A549 (cell line): ENCODE data around the gene SPRR5. TPM values are rescaled to one million over a fixed set of nuclear protein-coding genes. Genes with fewer than 3 reads are reported as not detected.

ENCODE experiments used
- ATAC-seq, 2 experiments: fragments of 200-7000 bp in 1 of 2; fragments of >200 bp in 1 of 2; cut with Nextera tagmentation in 1 of 2; cut with Tn5 transposase in 1 of 2; 3 replicates each; pipeline versions ENCODE4 v1.8.0 to v1.9.1; 2018 to 2020; ENCODE audit warnings: mild to moderate bottlenecking in 1 of 2, moderate library complexity in 1 of 2
- CTCF ChIA-PET: fragments of 300-600 bp; sonication (Branson Sonifier 250); formaldehyde crosslinking; extraction: SDS; loops from one replicate; lab custom pipeline; 2021; ENCODE audit warnings: antibody characterized with exemption, inconsistent platforms; lab: Yijun Ruan, JAX
- POLR2A ChIA-PET: fragments of 350-600 bp; formaldehyde crosslinking; extraction: SDS; loops from one replicate; lab custom pipeline; 2021; ENCODE audit warnings: antibody characterized with exemption, inconsistent platforms; lab: Yijun Ruan, JAX
- DNase-seq, 2 experiments: peaks; one replicate each; pipeline versions ENCODE4 v3.0.0 to v3.0.0-alpha.2; 2011 to 2016; ENCODE audit warnings: low read depth in 1 of 2, low spot score in 1 of 2
- FAIRE-seq: peaks from 2 replicates; lab custom pipeline; 2011; peaks lifted over from hg19 to GRCh38; lab: Jason Lieb, UNC
- H3K27ac ChIP-seq, 2 experiments: fragments of >200 bp; sonication (Bioruptor Twin); formaldehyde crosslinking; 3 replicates each; pipeline ENCODE4 v1.5.1; 2016 to 2017
- H3K4me1 ChIP-seq: fragments of >200 bp; sonication (Bioruptor Twin); formaldehyde crosslinking; 3 replicates; pipeline ENCODE4 v1.6.1; 2016
- H3K4me2 ChIP-seq: fragments of >200 bp; sonication (Bioruptor Twin); formaldehyde crosslinking; 3 replicates; pipeline ENCODE4 v1.6.1; 2016
- H3K4me3 ChIP-seq: fragments of >200 bp; sonication (Bioruptor Twin); formaldehyde crosslinking; 3 replicates; pipeline ENCODE4 v1.5.1; 2016
- H3K9me3 ChIP-seq: fragments of >200 bp; sonication (Bioruptor Twin); formaldehyde crosslinking; 3 replicates; pipeline ENCODE4 v1.6.1; 2016
- CBX2 ChIP-seq: fragments of 200-600 bp; sonication (generic); IDR thresholded peaks from 2 replicates; pipeline ENCODE4 v1.6.1; 2016; ENCODE audit warnings: low read depth, mild to moderate bottlenecking, borderline replicate concordance
- CBX8 ChIP-seq: fragments of 200-600 bp; sonication (generic); IDR thresholded peaks from 2 replicates; pipeline ENCODE4 v1.6.1; 2016
- EP300 ChIP-seq, 2 experiments: fragments of >200 bp; sonication (Bioruptor Twin); formaldehyde crosslinking; IDR thresholded peaks; 2 replicates in 1 of 2; 3 replicates in 1 of 2; pipeline ENCODE4 v1.6.1; 2016 to 2017
- FOSB ChIP-seq: fragments of 250-450 bp; sonication (Bioruptor Pico); IDR thresholded peaks from 2 replicates; pipeline ENCODE4 v1.5.0; 2020; ENCODE audit warnings: mild to moderate bottlenecking, moderate library complexity
- FOXS1 ChIP-seq: fragments of 250-450 bp; sonication (Bioruptor Pico); IDR thresholded peaks from 2 replicates; pipeline ENCODE4 v1.5.0; 2020; ENCODE audit warnings: mild to moderate bottlenecking, moderate library complexity
- HEYL ChIP-seq: fragments of 250-450 bp; sonication (Bioruptor Pico); IDR thresholded peaks from 2 replicates; pipeline ENCODE4 v1.8.0; 2021; ENCODE audit warnings: mild to moderate bottlenecking, moderate library complexity
- KDM1A ChIP-seq: fragments of 200-600 bp; sonication (generic); IDR thresholded peaks from 2 replicates; pipeline ENCODE4 v1.6.1; 2016; ENCODE audit warnings: low read depth, mild to moderate bottlenecking
- KDM5A ChIP-seq: fragments of 200-600 bp; sonication (generic); IDR thresholded peaks from 2 replicates; pipeline ENCODE4 v1.6.1; 2016; ENCODE audit warnings: antibody characterized with exemption, mild to moderate bottlenecking
- MAFK ChIP-seq: fragments of 450-650 bp; IDR thresholded peaks from 2 replicates; pipeline ENCODE4 v1.6.1; 2014; ENCODE audit not compliant: partially characterized antibody
- MYC ChIP-seq: IDR thresholded peaks from 2 replicates; pipeline ENCODE4 v1.6.1; 2012; ENCODE audit warnings: mild to moderate bottlenecking, inconsistent platforms, low read length, improper control_type of control experiment, borderline replicate concordance
- NFE2L2 ChIP-seq: fragments of 150-350 bp; conservative IDR thresholded peaks from 2 replicates; pipeline ENCODE4 v1.6.1; 2014; ENCODE audit warnings: low read length
- NPAS2 ChIP-seq: fragments of 250-450 bp; sonication (Bioruptor Pico); IDR thresholded peaks from 2 replicates; pipeline ENCODE4 v1.8.0; 2022; ENCODE audit warnings: mild to moderate bottlenecking, moderate library complexity, borderline replicate concordance
- POLR2A ChIP-seq: IDR thresholded peaks from 2 replicates; pipeline ENCODE4 v1.6.1; 2012; ENCODE audit warnings: mild to moderate bottlenecking, low read length
- TP53 ChIP-seq: fragments of 250-450 bp; sonication (Bioruptor Pico); IDR thresholded peaks from 2 replicates; pipeline ENCODE4 v1.5.0; 2021; ENCODE audit warnings: mild to moderate bottlenecking, moderate library complexity
- ZFP36 ChIP-seq: fragments of 450-650 bp; IDR thresholded peaks from 2 replicates; pipeline ENCODE4 v1.6.1; 2014; ENCODE audit warnings: borderline replicate concordance; ENCODE audit not compliant: partially characterized antibody
- ZNF302 ChIP-seq: fragments of 250-450 bp; sonication (Bioruptor Pico); IDR thresholded peaks from 2 replicates; pipeline ENCODE4 v1.9.0; 2021; ENCODE audit warnings: inconsistent platforms, mild to moderate bottlenecking, moderate library complexity
- WGBS: methylation state at CpG from one replicate; pipeline ENCODE4 v1.1.6; 2017; ENCODE audit errors: missing lambda C conversion rate; 5-methylcytosine and 5-hydroxymethylcytosine counted together
- polyA plus RNA-seq, 4 experiments: library from polyadenylated mRNA; depleted of rRNA in 3 of 4; stranded (reverse); fragments of >200 nt; fragmentation: RNase III in 1 of 4; extraction: RNeasy Plus Mini Kit Qiagen cat#74134 plus additional on column Dnase treatment in 1 of 4; gene quantifications; 2 replicates in 3 of 4; 3 replicates in 1 of 4; pipeline ENCODE4 v1.2.3, GENCODE V29; 2011 to 2017
- TF ChIP-seq, protein P1 (sequence below): IDR thresholded peaks from 2 replicates; pipeline ENCODE4 v1.6.1; 2012
- TF ChIP-seq, protein P2 (sequence below): fragments of >200 bp; sonication (Bioruptor Twin); formaldehyde crosslinking; IDR thresholded peaks from 3 replicates; pipeline ENCODE4 v1.6.1; 2016
- TF ChIP-seq, protein P3 (sequence below): IDR thresholded peaks from 2 replicates; pipeline ENCODE4 v1.6.1; 2012; ENCODE audit warnings: low read depth, borderline replicate concordance
- TF ChIP-seq, protein P4 (sequence below): fragments of 200-600 bp; sonication (generic); IDR thresholded peaks from 2 replicates; pipeline ENCODE4 v1.6.1; 2016; ENCODE audit warnings: antibody characterized with exemption, mild to moderate bottlenecking, moderate library complexity

Gene SPRR5
- polyA plus RNA-seq, 2 of the 4 experiments (the other 2 are of a cell fraction), result not detected

DNA sequence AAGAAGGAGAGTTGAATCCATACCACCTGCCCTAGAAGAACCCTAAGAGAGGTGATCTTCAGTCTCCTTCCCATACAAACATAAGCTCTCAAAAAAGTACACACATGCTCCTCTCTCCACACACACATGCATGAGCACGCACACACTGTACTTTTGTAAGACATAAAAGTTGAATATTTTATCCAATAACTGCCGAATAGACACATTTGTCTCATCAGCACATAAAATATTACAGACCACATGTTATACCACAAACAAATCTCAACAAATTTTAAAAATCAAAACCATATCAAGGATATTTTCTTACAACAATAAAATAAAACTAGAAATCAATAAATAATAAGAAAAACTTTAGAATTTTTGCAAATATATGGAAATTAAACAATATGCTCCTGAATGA, 39.6 kb downstream of the SPRR5 start:
- Histone ChIP-seq H3K9me3 (no peaks in the 10 kb centered on the region), H3K4me1 (no peaks in the 10 kb centered on the region), H3K4me3 (no peak overlapping the region), H3K4me2 (no peak overlapping the region), H3K27ac (no peak overlapping the region)
- POLR2A ChIA-PET, result no interaction called here
- WGBS, result 5% methylated on average over 2 of the region's 2 CpGs
- no peak for FAIRE-seq
- TF ChIP-seq MAFK (peak; percentile 76), HEYL (CRISPR knock-in tag) (no peak)
- DNase-seq, result no peak
- ATAC-seq, result no peak
- CTCF ChIA-PET, result no interaction called here

DNA sequence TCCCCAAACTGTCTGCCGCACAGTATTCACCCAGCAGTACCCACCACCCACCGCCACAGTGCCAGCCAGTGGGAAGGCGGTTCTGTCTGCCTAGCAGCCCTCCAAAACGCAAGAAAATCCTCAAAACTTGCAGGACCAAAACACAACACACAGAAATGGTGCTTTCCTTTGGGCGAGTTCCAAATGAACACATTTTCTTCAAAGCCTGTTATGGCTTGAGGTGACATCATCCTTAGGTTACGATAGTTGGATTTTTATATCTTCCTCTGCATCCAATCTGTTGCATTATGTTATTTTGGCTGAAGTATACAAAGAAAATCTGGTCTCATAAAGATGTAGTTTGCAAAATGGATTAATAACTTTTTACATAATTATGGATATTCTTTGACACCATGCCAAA, 46.2 kb downstream of the SPRR5 start:
- H3K4me2 ChIP-seq, result no peak overlapping the region
- no peak overlapping the region for H3K4me3 ChIP-seq
- TF ChIP-seq ZNF302 (CRISPR knock-in tag) (no peak), KDM5A (no peak), MYC (no peak), TP53 (CRISPR knock-in tag) (no peak), ZFP36 (no peak), CBX2 (no peak), MAFK (no peak), POLR2A (no peak), NFE2L2 (no peak), KDM1A (no peak), FOSB (CRISPR knock-in tag) (no peak)
- TF ChIP-seq, protein P1, sequence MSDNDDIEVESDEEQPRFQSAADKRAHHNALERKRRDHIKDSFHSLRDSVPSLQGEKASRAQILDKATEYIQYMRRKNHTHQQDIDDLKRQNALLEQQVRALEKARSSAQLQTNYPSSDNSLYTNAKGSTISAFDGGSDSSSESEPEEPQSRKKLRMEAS, result no peak
- TF ChIP-seq, protein P2, sequence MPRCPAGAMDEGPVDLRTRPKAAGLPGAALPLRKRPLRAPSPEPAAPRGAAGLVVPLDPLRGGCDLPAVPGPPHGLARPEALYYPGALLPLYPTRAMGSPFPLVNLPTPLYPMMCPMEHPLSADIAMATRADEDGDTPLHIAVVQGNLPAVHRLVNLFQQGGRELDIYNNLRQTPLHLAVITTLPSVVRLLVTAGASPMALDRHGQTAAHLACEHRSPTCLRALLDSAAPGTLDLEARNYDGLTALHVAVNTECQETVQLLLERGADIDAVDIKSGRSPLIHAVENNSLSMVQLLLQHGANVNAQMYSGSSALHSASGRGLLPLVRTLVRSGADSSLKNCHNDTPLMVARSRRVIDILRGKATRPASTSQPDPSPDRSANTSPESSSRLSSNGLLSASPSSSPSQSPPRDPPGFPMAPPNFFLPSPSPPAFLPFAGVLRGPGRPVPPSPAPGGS, result no peak
- TF ChIP-seq, protein P3, sequence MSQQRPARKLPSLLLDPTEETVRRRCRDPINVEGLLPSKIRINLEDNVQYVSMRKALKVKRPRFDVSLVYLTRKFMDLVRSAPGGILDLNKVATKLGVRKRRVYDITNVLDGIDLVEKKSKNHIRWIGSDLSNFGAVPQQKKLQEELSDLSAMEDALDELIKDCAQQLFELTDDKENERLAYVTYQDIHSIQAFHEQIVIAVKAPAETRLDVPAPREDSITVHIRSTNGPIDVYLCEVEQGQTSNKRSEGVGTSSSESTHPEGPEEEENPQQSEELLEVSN, result no peak
- TF ChIP-seq, protein P4, sequence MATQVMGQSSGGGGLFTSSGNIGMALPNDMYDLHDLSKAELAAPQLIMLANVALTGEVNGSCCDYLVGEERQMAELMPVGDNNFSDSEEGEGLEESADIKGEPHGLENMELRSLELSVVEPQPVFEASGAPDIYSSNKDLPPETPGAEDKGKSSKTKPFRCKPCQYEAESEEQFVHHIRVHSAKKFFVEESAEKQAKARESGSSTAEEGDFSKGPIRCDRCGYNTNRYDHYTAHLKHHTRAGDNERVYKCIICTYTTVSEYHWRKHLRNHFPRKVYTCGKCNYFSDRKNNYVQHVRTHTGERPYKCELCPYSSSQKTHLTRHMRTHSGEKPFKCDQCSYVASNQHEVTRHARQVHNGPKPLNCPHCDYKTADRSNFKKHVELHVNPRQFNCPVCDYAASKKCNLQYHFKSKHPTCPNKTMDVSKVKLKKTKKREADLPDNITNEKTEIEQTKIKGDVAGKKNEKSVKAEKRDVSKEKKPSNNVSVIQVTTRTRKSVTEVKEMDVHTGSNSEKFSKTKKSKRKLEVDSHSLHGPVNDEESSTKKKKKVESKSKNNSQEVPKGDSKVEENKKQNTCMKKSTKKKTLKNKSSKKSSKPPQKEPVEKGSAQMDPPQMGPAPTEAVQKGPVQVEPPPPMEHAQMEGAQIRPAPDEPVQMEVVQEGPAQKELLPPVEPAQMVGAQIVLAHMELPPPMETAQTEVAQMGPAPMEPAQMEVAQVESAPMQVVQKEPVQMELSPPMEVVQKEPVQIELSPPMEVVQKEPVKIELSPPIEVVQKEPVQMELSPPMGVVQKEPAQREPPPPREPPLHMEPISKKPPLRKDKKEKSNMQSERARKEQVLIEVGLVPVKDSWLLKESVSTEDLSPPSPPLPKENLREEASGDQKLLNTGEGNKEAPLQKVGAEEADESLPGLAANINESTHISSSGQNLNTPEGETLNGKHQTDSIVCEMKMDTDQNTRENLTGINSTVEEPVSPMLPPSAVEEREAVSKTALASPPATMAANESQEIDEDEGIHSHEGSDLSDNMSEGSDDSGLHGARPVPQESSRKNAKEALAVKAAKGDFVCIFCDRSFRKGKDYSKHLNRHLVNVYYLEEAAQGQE, result no peak
- FAIRE-seq (no peak), DNase-seq (no peak), ATAC-seq (no peak)
- no peak overlapping the region for H3K27ac ChIP-seq
- H3K9me3 ChIP-seq, result 0 out of 3 replicates have a peak, but pooled peaks cover 2% of the 10 kb centered on the region
- H3K4me1 ChIP-seq, result no peaks in the 10 kb centered on the region
- POLR2A ChIA-PET, result no interaction called here
- WGBS, result 40% methylated on average over 6 of the region's 6 CpGs
- CTCF ChIA-PET, result no interaction called here

DNA sequence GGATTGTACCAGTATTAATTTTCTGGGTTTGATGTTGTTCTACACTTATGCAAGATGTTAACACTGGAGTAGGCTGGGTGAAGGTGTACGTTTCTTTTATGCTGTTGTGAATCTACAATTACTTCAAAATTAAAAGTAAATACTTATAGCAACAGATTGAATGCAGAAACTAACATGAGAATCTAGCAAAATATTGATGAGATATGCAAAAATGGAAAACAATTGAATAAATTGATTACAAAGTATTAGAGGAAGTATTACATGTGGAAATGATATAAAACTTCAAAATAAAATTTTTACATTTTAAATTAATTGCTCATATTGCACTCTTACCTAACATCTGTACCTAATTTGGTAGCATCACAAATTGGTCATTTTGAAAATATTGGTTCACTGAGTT, 48.8 kb downstream of the SPRR5 start:
- Histone ChIP-seq H3K4me2 (no peak overlapping the region), H3K9me3 (0 out of 3 replicates have a peak, but pooled peaks cover 2% of the 10 kb centered on the region), H3K4me3 (no peak overlapping the region), H3K27ac (no peak overlapping the region), H3K4me1 (no peaks in the 10 kb centered on the region)
- DNase-seq (no peak), FAIRE-seq (no peak), ATAC-seq (no peak)
- ChIA-PET POLR2A (no interaction called here), CTCF (no interaction called here)
- whole genome bisulfite sequencing, result 0% methylated on average over 1 of the region's 1 CpG
- TF ChIP-seq NPAS2 (CRISPR knock-in tag) (no peak), EP300 (IDR thresholded peaks at IDR 0.05) (no peak), FOXS1 (CRISPR knock-in tag) (no peak), MAFK (peak; percentile 69), CBX8 (no peak)
- TF ChIP-seq, protein P2, result no peak
- TF ChIP-seq, all 56 proteins: peak for 1
